Tibial artery (tissue), 4 donors: ENCODE measurements around the gene ATP9B.

ENCODE experiments used
- DNase-seq, 2 donors: peaks; one replicate each; pipeline ENCODE4 v3.0.0-alpha.2; 2019
- H3K27ac ChIP-seq, 2 donors: fragments of 200-600 bp; sonication (generic) in 1 of 2; 1 replicate in 1 of 2; 2 replicates in 1 of 2; pipeline ENCODE4 v1.5.1; 2018 to 2019; ENCODE audit warnings: mild to moderate bottlenecking in 1 of 2
- H3K27me3 ChIP-seq, 2 donors: fragments of 200-600 bp; sonication (generic) in 1 of 2; one replicate each; pipeline versions ENCODE4 v1.5.1 to v1.6.0; 2016 to 2019
- H3K36me3 ChIP-seq, 3 donors: fragments of 200-600 bp; sonication (generic) in 2 of 3; one replicate each; pipeline ENCODE4 v1.5.1; 2016 to 2019; ENCODE audit warnings: mild to moderate bottlenecking in 2 of 3
- H3K4me1 ChIP-seq, 4 donors: fragments of 200-600 bp; sonication (generic) in 2 of 4; 1 replicate in 3 of 4; 2 replicates in 1 of 4; pipeline ENCODE4 v1.5.1; 2016 to 2019
- H3K4me3 ChIP-seq, 2 donors: fragments of 200-600 bp; sonication (generic) in 1 of 2; 1 replicate in 1 of 2; 2 replicates in 1 of 2; pipeline ENCODE4 v1.5.1; 2018 to 2019; ENCODE audit warnings: mild to moderate bottlenecking in 2 of 2
- H3K9me3 ChIP-seq, 3 donors: fragments of 200-600 bp; sonication (generic) in 1 of 3; one replicate each; pipeline ENCODE4 v1.5.1; 2016 to 2019
- CTCF ChIP-seq, 2 experiments: fragments of 200-600 bp in 1 of 2; fragments of 450-650 bp in 1 of 2; IDR thresholded peaks; one replicate each; pipeline ENCODE4 v1.5.1; 2017 to 2019; ENCODE audit warnings: antibody characterized with exemption in 2 of 2, mild to moderate bottlenecking in 1 of 2, moderate library complexity in 1 of 2
- intact Hi-C: fragments of 100-400 bp; cut with DNase I; formaldehyde crosslinking; loops from one replicate; pipeline ENCODE4 v1.15.0; 2023; ENCODE audit warnings: low total_unique reads

The ATP9B gene

GRCh38 chr18:79384151-79384807 is 315.1 kb downstream of the ATP9B start:
- DNase-seq, result no peak
- Histone ChIP-seq H3K36me3 (no peaks in the 10 kb centered on the region), H3K4me1 (peaks cover 0 to 13% (median 2%) of the 10 kb centered on the region in 4 donors), H3K9me3 (no peaks in the 10 kb centered on the region), H3K27me3 (peaks cover 0 to 21% of the 10 kb centered on the region in 2 donors), H3K4me3 (no peak overlapping the region), H3K27ac (no peak overlapping the region)
- intact Hi-C loops, result no loop called here
- no peak for TF ChIP-seq CTCF (IDR thresholded peaks at IDR 0.05)

GRCh38 chr18:79384834-79385233 is 315.6 kb downstream of the ATP9B start:
- TF ChIP-seq CTCF (IDR thresholded peaks at IDR 0.05), result no peak
- intact Hi-C loops, result no loop called here

GRCh38 chr18:79385326-79385707 is 316.1 kb downstream of the ATP9B start:
- intact Hi-C loops, result no loop called here
- no peak for DNase-seq
- H3K4me1 ChIP-seq, result peaks cover 0 to 11% (median 2%) of the 10 kb centered on the region in 4 donors
- H3K27me3 ChIP-seq, result peaks cover 0 to 27% of the 10 kb centered on the region in 2 donors
- H3K9me3 ChIP-seq, result no peaks in the 10 kb centered on the region
- no peak overlapping the region for H3K4me3 ChIP-seq
- TF ChIP-seq CTCF (IDR thresholded peaks at IDR 0.05), result no peak
- no peaks in the 10 kb centered on the region for H3K36me3 ChIP-seq
- H3K27ac ChIP-seq, result no peak overlapping the region

More at GRCh38 chr18:79384834-79385233, 315.6 kb downstream of the ATP9B start:
- no peaks in the 10 kb centered on the region for H3K9me3 ChIP-seq
- H3K27me3 ChIP-seq, result peaks cover 0 to 26% of the 10 kb centered on the region in 2 donors
- H3K27ac ChIP-seq, result no peak overlapping the region
- H3K4me1 ChIP-seq, result peaks cover 0 to 11% (median 2%) of the 10 kb centered on the region in 4 donors
- no peak for DNase-seq
- H3K4me3 ChIP-seq, result no peak overlapping the region
- H3K36me3 ChIP-seq, result no peaks in the 10 kb centered on the region

GRCh38 chr18:79385708-79386341 is 316.6 kb downstream of the ATP9B start:
- Histone ChIP-seq H3K36me3 (no peaks in the 10 kb centered on the region), H3K4me1 (peaks cover 0 to 7% (median 2%) of the 10 kb centered on the region in 4 donors), H3K27ac (no peak overlapping the region), H3K4me3 (no peak overlapping the region), H3K9me3 (no peaks in the 10 kb centered on the region), H3K27me3 (peaks cover 0 to 27% of the 10 kb centered on the region in 2 donors)
- TF ChIP-seq CTCF (IDR thresholded peaks at IDR 0.05), result no peak
- intact Hi-C loops, result no loop called here
- DNase-seq, result no peak

- Histone ChIP-seq H3K27me3 (peaks cover 0 to 27% of the 10 kb centered on the region in 2 donors), H3K4me1 (peaks cover 0 to 4% (median 0%) of the 10 kb centered on the region in 4 donors), H3K4me3 (no peak overlapping the region), H3K27ac (no peak overlapping the region), H3K36me3 (no peaks in the 10 kb centered on the region), H3K9me3 (no peaks in the 10 kb centered on the region)
- DNase-seq, result peak in 1 of 2 donors; percentile 55
- no peak for TF ChIP-seq CTCF (IDR thresholded peaks at IDR 0.05)
- intact Hi-C loops, result no loop called here
Observed at GRCh38 chr18:79386547-79386946, 317.4 kb downstream of the ATP9B start.
